ENCODE results near the gene WAPL. TPM values are rescaled to one million over a fixed set of nuclear protein-coding genes. Genes with fewer than 3 reads are reported as not detected.

The WAPL gene
- total and polyA plus RNA-seq, 2 of the 13 experiments (the other 11 are each of a cell fraction or from before 2014, with no cell fraction given) = 13.2 to 43.5 TPM

- TF ChIP-seq NPAS2 (CRISPR knock-in tag; IDR thresholded peaks at IDR 0.05; ENCODE audit: borderline replicate concordance) = no peak
- peak; percentile 63; the same call in 1 of the 2 replicates for TF ChIP-seq FOXA3 (CRISPR knock-in tag; IDR thresholded peaks at IDR 0.05)
- no peak for TF ChIP-seq ZNF30 (CRISPR knock-in tag; IDR thresholded peaks at IDR 0.05)
- 0 out of 2 replicates have a peak, but pooled peaks have one; percentile 71 for TF ChIP-seq RORA (CRISPR knock-in tag; IDR thresholded peaks at IDR 0.05)
- TF ChIP-seq TAF15 (IDR thresholded peaks at IDR 0.05; ENCODE audit: low read depth, low read length, poor library complexity, severe bottlenecking) = no peak
- peak; percentile 40; the same call in 1 of the 2 replicates for TF ChIP-seq RCOR2 (CRISPR knock-in tag; IDR thresholded peaks at IDR 0.05)
- TF ChIP-seq ZBTB2 (CRISPR knock-in tag; IDR thresholded peaks at IDR 0.05; ENCODE audit: low read depth) = no peak
- peak; percentile 40; the same call in 1 of the 2 replicates for TF ChIP-seq HOXA3 (CRISPR knock-in tag; IDR thresholded peaks at IDR 0.05)
- TF ChIP-seq MEF2D (CRISPR knock-in tag; IDR thresholded peaks at IDR 0.05) = 0 out of 2 replicates have a peak, but pooled peaks have one; percentile 42
- TF ChIP-seq RXRB (CRISPR knock-in tag; IDR thresholded peaks at IDR 0.05; ENCODE audit: borderline replicate concordance) = 0 out of 2 replicates have a peak, but pooled peaks have one; percentile 39
- peak; percentile 61 for TF ChIP-seq SAP130 (CRISPR knock-in tag; IDR thresholded peaks at IDR 0.05; ENCODE audit: low read depth)
- TF ChIP-seq DRAP1 (CRISPR knock-in tag; IDR thresholded peaks at IDR 0.05) = peak; percentile 23; the same call in 1 of the 2 replicates
- no peak for TF ChIP-seq CREB3 (CRISPR knock-in tag; IDR thresholded peaks at IDR 0.05)
- peak; percentile 57; the same call in 1 of the 2 replicates for TF ChIP-seq MLX (CRISPR knock-in tag; IDR thresholded peaks at IDR 0.05)
- TF ChIP-seq JUNB (CRISPR knock-in tag; IDR thresholded peaks at IDR 0.05; ENCODE audit: borderline replicate concordance) = no peak
- peak; percentile 79 for TF ChIP-seq FOXP4 (CRISPR knock-in tag; IDR thresholded peaks at IDR 0.05)
- TF ChIP-seq THAP11 (CRISPR knock-in tag; IDR thresholded peaks at IDR 0.05) = peak; percentile 61; the same call in 1 of the 2 replicates
- peak; percentile 45 for TF ChIP-seq HDAC2 (CRISPR knock-in tag; IDR thresholded peaks at IDR 0.05)
- TF ChIP-seq KAT7 (CRISPR knock-in tag; IDR thresholded peaks at IDR 0.05; ENCODE audit: borderline replicate concordance) = peak; percentile 87; the same call in 1 of the 2 replicates
- peak; percentile 80 for TF ChIP-seq MED1 (CRISPR knock-in tag; IDR thresholded peaks at IDR 0.05)
- TF ChIP-seq ZNF710 (CRISPR knock-in tag; IDR thresholded peaks at IDR 0.05; ENCODE audit: borderline replicate concordance) = 0 out of 2 replicates have a peak, but pooled peaks have one; percentile 46
Observed at GRCh38 chr10:86438091-86438749, 83.4 kb downstream of the WAPL start (continued).
